Activated CD8-positive, alpha-beta memory T cell treated with anti-CD3 and anti-CD28 coated beads, Interleukin-2, amount 50 U/mL, for 24 hours (primary cell): Measurements from ENCODE around the gene GLP1R.

Experiments used
- DNase-seq: peaks from one replicate; pipeline ENCODE4 v3.0.0-alpha.2; 2020; ENCODE audit errors: extremely low read depth

The GLP1R gene

GRCh38 chr6:39044181-39044580, 4.4 kb upstream of the GLP1R start:
- no peak for DNase-seq

DNA sequence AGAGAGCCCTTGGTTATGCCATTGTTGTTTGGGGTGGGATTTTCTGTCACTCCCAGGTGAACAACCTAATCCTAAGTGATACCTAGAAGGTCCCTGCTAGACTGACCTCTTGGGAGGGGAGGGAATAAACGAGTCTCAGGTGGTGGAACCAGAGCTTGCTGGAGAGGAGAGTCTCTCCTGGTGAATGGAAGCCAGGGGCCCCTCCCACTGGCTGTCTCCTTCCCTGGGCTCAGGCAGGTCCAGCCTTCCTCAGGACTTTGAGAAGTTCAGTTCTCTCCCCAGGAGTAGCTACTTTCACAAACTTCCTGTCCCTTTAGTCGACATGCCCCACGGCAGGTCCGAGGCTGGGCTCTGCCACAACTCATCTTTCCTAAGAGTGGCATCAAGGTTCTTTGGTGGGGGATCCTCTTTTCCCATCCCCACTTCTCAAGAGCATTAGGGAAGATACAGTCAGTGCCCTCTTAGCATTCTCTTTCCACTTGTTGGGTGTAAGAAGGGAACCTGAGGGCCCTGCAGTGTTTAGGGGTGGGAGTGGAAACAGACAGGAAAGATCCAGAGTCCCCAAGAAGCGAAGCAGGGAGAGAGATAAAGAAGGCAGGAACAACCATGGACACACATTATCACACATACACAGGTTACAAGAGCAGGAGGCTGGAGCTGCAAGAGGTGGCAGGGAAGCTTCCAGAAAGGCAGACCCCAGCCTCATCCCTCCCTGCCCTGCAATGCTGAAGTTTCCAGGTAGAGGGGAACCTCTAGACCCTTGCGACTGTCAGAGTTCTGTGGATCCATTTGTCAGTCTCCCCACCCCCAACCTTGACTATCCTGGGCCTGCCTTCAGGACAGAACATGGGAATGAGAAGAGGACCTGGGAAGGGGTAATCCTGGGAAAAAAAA, 900 bp upstream of the GLP1R start:
- DNase-seq: no peak

DNA sequence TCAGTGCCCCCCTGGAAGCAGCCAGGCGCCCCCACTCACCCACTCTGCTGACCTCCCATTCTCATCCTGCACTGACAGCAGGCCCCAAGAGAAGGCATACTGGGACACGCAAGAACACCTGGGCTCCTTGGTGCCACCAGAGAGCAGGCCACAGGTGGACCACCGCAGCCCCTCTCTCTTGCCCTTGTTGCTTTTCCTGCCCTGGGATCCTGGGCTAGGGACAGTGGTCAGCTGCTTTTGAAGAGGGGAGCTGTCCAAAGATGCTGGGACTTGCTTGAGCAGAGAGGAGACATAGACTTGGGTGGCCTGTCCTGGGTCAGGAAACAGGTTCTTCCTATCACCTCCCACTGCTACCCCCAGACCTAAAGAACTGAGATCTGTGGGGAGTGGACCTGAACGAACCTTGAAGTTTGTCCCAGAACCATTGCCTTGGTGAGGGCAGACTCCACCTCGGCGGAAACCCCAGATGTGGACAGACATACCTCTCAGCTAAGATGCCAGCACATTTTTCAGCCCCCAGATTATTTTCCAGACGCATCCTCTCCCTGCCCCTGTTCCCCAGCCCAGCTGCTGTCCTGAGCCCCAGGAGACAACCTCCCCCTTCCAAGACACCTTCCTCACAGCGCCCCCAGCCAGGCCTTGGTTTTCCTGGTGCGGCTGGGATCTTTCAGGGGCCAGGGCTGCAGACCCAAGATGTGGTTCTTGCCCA, 1.1 kb downstream of the GLP1R start:
- no peak for DNase-seq

GRCh38 chr6:39050453-39051112, 2.0 kb downstream of the GLP1R start:
- DNase-seq: no peak

GRCh38 chr6:39051399-39052122, 3.0 kb downstream of the GLP1R start:
- no peak for DNase-seq

DNA sequence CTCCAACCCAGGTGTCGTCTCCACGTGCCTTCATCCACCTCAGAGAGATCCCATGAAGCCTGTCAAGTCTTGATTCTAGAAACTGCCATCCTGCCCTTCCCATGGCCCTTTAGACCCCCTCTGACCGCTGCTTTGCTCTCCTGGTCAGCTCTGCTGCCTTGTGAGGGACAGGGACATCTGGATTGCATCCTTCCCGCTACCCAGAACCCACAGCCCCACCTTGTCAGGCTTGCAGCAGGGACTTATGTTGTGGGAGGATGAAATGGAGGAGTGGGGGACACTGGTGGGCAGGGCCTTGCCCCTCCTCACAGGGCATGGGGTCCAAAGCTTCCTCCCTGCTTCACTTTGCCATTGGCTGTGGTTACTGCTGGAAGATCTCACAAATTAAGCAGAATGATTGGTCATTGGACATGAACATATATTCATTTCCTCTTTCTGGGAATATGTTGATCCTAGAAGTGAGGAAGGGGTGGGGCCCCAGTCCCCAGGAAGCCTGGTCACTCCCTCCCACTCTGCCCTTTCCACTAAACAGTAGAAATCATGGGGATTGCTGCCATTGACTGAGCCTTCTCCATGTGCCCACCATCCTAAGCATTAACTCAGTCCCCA, 4.5 kb downstream of the GLP1R start:
- DNase-seq: no peak

GRCh38 chr6:39053854-39054576, 5.4 kb downstream of the GLP1R start:
- DNase-seq: no peak

- DNase-seq: no peak
These were observed 6.1 kb downstream of the GLP1R start for GRCh38 chr6:39054577-39055142.

- no peak for DNase-seq
These were observed 7.1 kb downstream of the GLP1R start for GRCh38 chr6:39055661-39056060.

DNA sequence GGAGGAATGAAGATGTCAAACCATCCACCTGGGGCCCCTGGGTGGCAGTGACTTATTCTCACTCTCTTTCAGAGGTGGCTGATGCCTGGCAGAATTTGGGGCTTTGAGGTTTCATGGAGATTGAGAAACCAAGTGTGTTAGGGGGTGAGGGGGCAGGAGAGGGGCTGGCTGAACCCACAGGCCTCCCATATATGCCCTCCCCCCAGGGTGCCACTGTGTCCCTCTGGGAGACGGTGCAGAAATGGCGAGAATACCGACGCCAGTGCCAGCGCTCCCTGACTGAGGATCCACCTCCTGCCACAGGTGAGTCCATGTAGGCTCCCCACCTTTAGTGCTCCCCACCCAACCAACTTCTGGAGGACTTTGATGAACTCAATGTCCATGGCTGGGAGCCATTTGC, 7.6 kb downstream of the GLP1R start:
- DNase-seq: no peak

- DNase-seq: no peak
These were observed 8.1 kb downstream of the GLP1R start for GRCh38 chr6:39056681-39057080.

- DNase-seq: no peak
These were observed 8.9 kb downstream of the GLP1R start for GRCh38 chr6:39057251-39058155.

- DNase-seq: no peak
These were observed 10.0 kb downstream of the GLP1R start for GRCh38 chr6:39058471-39059147.

DNA sequence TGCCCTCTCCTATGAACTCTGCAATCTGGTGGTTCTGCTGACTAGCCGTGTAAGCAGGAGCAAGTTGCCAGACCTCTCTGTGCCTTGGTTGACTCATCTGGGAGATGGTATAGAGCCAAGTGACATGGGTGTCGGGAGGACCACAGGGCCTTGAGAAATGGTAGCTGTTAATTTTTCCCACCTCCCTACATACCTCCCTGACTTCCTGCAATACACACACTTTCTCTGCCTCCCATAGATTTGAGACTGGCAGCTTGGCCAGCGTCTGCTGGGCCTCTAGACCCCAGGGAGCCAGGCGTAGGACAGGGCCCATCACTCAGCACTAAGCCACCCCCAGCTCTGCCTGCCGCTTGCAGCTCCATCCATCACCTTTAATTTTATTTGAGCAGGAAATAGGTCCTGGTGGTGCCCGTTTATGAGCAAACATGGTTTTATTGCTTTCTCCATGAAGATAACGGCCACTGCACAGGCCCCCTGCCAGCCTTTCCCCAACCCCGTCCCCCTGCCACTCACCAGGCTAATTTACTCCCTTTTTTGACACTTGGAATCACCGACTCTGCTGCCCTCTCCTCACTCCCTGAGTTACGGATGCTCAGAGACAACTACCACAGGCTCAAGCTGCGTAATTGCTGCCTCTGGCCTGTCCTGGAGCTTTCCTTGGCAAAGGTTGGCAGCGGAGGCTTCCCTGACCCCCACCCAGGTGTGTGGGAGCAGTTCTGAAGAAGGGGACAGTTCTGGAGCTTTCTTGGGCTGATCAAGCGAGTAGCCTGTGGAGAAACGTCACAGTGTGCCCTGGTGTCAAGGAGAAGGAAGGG, 11.1 kb downstream of the GLP1R start:
- DNase-seq: no peak

- DNase-seq: no peak
These were observed 12.0 kb downstream of the GLP1R start for GRCh38 chr6:39060467-39061160.

DNA sequence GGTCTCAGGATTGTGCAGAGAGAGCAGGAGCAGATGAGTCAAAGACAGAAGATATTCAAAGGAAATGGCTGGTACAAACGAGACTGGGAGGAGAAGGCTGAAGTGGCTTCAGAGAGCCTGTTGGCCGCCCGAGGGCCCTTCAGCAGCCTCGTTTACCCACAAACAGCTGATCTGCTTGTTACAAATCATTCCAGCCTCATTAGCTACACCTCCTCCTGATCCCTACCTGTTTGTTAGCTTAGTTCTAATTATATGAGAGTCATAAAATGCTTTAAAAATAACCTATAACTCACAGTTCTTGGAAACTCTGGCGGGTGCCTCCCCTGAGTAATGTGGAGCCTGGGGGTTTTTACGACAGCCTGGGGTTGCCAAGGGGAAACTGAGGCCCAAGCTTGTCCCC, 12.6 kb downstream of the GLP1R start:
- DNase-seq: no peak

DNA sequence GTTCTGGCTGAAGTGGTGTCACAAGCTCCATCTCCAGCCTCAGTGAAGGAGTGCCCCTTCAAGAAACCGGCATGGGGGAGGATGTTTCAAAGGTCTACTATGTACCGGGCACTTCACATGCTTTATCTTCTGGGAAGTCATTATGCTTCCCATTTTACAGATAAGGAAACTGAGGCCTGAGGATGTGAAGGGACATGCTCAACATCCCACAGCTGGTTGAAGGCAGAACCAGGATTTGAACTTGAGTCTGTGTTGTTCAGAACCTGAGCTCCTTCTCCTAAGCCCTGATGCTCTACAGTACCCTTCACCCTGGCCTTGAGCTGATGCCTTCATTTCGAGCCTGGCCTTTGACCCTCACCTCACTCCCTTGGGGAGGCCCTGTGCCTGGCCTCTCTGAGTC, 13.0 kb downstream of the GLP1R start:
- no peak for DNase-seq
